Activated CD4-positive, alpha-beta T cell treated with anti-CD3 and anti-CD28 coated beads, Interleukin-2, amount 50 U/mL, for 48 hours (primary cell): ENCODE results near the gene OGN.
A peak's percentile ranks its signal among the peaks of the same experiment; 100 is the strongest.
"Not testable (repeated sequence)": the region's sequence is repeated elsewhere in the genome, so short reads cannot be mapped to it uniquely, and the experiment has no call there.

ENCODE experiments used
- DNase-seq, 2 experiments: peaks; one replicate each; pipeline ENCODE4 v3.0.0-alpha.2; 2020

The OGN gene

GRCh38 chr9:92404042-92404836, at the start of gene OGN:
Gene OGN (minus strand): TSS chr9:92404578. CDS start chr9:92403407, 1,171 bp downstream.
- DNase-seq: no peak

GRCh38 chr9:92446536-92446935, 42.2 kb upstream of the OGN start:
- DNase-seq: no peak

- no peak for DNase-seq
These were observed 40.5 kb upstream of the OGN start for GRCh38 chr9:92444841-92445240.

GRCh38 chr9:92440751-92441046, 36.3 kb upstream of the OGN start:
- DNase-seq: no peak

GRCh38 chr9:92439921-92440750, 35.8 kb upstream of the OGN start:
- no peak for DNase-seq

GRCh38 chr9:92438900-92439526, 34.6 kb upstream of the OGN start:
- no peak for DNase-seq

- no peak for DNase-seq
These were observed 30.9 kb upstream of the OGN start for GRCh38 chr9:92435263-92435662.

GRCh38 chr9:92432972-92433548, 28.7 kb upstream of the OGN start:
- no peak for DNase-seq

GRCh38 chr9:92432350-92432749, 28.0 kb upstream of the OGN start:
- DNase-seq: no peak

GRCh38 chr9:92429836-92430235, 25.5 kb upstream of the OGN start:
- DNase-seq: no peak

- no peak for DNase-seq
These were observed 22.2 kb upstream of the OGN start for GRCh38 chr9:92426501-92427145.

- DNase-seq: no peak
These were observed 21.1 kb upstream of the OGN start for GRCh38 chr9:92425474-92425873.

- DNase-seq: no peak
These were observed 20.0 kb upstream of the OGN start, which contains the start of gene OMD for GRCh38 chr9:92424340-92424739. Gene OMD (minus strand): TSS chr9:92424471. CDS start chr9:92417558, 6,913 bp downstream.

- no peak for DNase-seq
These were observed 19.2 kb upstream of the OGN start for GRCh38 chr9:92423612-92424011.

- no peak for DNase-seq
These were observed 18.4 kb upstream of the OGN start for GRCh38 chr9:92422611-92423338.

- no peak for DNase-seq
These were observed 10.2 kb upstream of the OGN start for GRCh38 chr9:92414566-92414965.

GRCh38 chr9:92411157-92411556, 6.8 kb upstream of the OGN start:
- DNase-seq: not testable (repeated sequence)

GRCh38 chr9:92408747-92409478, 4.5 kb upstream of the OGN start:
- DNase-seq: no peak

GRCh38 chr9:92407818-92408217, 3.4 kb upstream of the OGN start:
- no peak for DNase-seq

GRCh38 chr9:92406477-92406876, 2.1 kb upstream of the OGN start:
- DNase-seq: peak; percentile 1 to 9

- DNase-seq: no peak
These were observed 1.4 kb upstream of the OGN start for GRCh38 chr9:92405818-92406217.
